NCI-H1048 (cell line): ENCODE data around the gene MLANA.

Experiments
- DNase-seq: peaks from one replicate; lab custom pipeline; 2025; lab: John Stamatoyannopoulos, UW

MLANA gene

GRCh38 chr9:5890641-5891040 lies at the start of gene MLANA:
TSS of gene MLANA (plus strand) at chr9:5890889. CDS start at chr9:5892475, 1,586 bp downstream.
- no peak for DNase-seq

GRCh38 chr9:5841771-5842573 lies 48.7 kb upstream of the MLANA start:
- no peak for DNase-seq

GRCh38 chr9:5842929-5843793 lies 47.5 kb upstream of the MLANA start:
- no peak for DNase-seq

GRCh38 chr9:5843794-5844471 lies 46.8 kb upstream of the MLANA start:
- no peak for DNase-seq

DNA sequence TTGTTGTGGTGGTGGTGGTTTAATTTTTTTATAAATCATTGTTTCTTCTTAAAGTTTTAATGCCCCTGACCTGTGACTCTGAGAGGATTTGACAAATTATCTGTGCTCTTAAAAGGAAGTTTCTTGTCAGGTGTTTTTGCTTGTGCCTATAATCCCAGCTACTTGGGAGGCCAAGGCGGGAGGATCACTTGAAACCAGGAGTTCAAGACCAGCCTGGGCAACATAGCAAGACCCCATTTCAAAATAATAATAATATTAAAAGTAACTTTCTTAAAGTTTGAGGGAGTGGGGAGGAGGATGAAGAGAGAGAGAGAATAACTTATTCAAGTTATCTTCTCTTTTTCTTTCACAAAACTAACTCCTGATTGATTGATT lies 45.5 kb upstream of the MLANA start:
- DNase-seq, result no peak

DNA sequence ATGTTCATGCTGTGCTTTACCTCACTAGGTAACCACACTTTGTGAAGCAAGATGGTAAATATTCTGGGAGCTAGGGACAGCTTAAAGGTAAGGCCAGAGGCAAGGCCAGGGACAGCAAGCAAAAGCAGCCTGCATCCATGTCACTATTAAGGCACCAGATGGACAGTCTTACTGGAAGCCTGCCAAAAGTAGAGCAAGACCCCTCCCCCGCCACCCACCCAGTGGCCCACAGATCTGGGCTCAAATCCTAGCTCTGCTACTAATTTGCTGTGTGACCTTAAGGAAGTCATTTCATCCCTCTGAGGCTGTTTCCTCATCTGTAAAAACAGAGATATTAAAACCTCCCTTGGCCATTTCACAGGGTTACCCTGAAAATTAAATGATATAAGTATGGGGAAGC lies 44.6 kb upstream of the MLANA start:
- DNase-seq, result no peak

DNA sequence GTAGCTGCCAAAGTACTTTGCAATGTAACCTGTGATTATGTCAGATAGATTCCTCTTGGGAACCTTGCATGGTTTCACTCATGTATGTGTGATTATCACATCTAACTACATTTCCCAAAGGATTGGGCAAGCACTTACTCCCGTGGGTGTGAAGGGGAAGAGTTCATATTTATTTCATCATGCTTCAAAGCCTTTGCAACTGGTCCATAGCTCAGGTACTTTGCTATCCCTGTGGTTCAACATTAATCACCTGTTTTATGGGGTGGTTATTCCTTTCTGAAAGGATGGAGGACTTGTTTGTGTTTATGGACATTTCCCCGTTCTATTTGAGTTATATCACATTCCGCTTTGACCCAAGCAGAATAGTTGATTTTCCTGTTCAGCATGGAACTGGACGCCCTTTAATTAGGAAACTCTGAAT lies 44.2 kb upstream of the MLANA start:
- no peak for DNase-seq

- no peak for DNase-seq
These were observed 42.3 kb upstream of the MLANA start for GRCh38 chr9:5848372-5848882.

GRCh38 chr9:5850724-5851122 lies 40.0 kb upstream of the MLANA start:
- DNase-seq, result no peak

DNA sequence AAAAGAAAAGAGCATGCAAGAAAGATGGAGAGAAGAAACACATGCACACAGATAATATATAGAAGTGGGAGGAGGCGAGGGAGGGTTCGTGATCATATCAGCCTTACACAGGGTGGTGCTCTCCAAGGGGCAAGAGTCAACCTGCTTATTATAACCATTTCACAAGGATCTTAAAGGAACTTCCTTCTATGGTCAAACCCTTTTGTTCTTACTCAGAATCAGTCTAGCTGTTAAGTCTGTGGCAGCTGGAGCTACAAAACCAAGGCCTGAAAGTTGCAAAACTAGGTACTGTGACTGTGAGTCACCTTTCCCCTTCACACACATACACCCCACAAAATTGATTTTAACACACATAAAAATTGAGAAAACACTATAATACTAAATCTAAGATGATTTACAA lies 39.2 kb upstream of the MLANA start:
- no peak for DNase-seq

DNA sequence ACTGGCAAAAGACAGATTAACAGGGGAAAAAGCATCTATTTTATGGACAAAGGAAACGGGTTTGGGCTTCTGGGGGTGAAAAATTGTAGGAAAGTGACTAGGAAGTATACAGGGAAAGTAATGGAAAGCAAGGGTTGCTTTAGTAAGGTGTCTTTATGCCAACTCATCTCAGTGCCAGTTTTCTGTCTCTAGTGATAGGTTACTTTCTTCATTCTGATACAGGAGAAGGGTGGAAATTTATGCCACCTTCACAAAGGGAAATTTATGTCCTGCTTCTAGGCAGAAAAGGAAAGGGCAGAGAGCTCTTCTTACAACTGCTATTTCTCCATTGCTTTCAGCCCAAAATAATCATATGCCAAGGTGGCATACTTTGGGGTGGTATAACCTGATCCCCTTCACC lies 37.7 kb upstream of the MLANA start:
- DNase-seq, result no peak

DNA sequence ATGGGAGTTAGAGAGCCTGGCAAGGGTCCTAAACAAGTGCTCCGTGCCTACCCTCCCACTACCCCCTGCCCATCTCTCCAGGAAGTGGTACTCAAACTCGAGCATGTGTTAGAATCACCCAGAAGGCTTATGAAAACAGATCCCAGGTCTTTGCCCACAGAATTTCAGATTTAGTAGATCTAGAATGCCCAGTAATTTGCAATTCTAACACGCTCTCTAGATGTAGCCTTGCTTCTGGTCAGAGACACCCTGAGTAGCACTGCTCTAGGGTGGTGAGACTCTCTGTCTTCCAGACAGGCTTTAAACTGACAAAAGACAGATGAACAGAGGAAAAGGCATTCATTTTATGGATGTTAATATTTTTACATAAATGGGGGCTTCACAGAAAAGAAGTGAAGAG lies 37.1 kb upstream of the MLANA start:
- no peak for DNase-seq

DNA sequence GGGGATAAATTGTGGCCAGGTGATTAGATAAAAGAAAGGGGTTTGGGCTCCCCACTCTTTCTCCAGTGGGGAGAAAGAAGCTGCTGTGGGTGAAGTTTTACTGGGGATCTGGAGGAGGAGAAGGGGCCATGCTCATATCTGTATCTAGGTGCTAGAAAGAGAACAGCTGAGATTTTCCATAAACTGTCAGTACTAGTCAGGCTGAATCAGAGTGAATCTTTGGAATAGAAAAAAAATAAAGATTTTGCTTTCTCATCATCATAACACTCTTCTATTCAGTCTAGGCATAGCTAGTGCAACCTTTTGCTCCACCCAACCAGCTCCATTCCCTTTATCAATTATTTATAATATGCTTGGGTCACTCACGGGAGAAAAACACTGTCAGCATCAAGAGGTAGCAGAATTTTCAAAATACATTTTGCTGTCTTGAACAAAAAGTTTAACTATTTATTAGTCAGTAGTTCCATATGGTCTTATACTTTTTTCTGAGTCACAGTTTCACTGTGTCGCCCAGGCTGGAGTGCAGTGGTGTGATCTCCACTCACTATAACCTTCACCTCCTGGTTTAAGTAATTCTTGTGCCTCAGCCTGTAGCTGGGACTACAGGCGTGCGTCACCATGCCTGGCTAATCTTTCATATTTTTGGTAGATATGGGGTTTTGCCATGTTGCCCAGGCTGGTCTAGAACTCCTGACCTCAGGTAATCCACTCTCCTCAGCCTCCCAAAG lies 36.5 kb upstream of the MLANA start:
- no peak for DNase-seq

DNA sequence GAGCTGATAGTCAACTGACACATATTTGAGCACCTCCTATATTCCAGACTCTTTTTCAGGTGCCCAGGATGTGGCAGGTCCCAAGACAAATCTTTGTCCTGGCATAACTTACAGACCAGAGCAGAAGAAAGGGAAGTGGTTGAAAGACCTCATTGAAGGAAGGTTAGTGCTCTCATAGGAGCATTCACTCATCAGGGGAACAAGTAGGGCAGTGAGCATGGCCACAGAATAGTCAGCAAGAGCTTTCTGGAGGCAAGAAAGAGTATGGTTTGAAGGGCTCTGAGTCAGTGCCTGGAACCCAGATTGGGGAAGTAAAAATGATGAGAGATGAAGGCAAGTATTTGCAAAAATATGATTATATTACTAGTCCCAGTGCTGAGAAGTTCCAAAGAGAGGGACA lies 32.8 kb upstream of the MLANA start:
- DNase-seq, result no peak

- no peak for DNase-seq
These were observed 31.9 kb upstream of the MLANA start for GRCh38 chr9:5858833-5859232.

DNA sequence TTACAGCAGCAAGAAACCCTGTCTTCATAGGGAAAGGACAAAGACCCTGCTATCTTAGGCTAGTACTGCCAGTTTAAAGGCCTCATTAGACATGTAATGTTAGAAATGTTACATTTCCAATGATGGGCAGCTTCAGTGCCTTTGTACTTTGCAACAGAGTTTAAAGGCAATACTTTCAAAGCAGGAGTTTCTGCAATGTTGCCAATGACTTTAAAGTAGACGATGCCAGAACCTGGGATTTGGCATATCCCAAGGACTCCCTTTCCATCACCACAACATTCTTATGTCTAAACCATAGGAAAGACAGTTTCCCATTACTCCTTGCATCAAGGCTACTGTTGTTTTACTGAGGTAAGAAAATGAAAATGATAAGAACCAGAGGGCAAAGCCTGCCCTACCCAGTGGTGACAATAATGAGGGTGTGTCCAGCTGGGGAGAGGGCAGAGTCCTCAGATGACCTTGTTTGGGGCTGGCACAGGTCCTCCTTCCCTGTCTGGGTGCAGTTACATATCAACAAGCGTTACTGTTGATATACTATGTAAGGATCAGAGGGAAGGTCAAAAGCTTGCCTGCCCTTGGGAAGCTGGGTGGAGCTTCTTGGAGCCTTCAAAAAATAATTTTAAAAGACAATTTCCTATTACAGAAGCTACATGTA lies 27.5 kb upstream of the MLANA start:
- DNase-seq, result no peak

DNA sequence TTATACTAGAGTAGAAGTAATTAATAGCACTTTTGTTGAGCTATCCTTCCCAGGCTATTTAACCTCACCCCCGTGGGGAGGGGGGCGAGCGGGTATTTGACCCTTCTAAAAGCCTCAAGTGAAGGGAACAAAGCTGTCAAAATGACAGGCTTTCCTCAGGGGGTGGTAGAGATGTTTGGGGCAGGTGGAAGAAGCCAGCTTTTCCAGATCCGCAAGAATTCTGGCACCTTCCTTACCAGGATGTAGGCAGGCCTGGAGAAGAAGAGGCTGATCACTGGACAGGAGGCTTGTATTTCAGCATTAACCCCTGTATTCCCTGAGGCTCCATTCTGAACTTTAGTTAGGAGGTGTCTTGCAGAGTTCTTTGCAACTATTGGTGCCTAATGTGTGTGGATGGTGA lies 26.2 kb upstream of the MLANA start:
- DNase-seq, result no peak

DNA sequence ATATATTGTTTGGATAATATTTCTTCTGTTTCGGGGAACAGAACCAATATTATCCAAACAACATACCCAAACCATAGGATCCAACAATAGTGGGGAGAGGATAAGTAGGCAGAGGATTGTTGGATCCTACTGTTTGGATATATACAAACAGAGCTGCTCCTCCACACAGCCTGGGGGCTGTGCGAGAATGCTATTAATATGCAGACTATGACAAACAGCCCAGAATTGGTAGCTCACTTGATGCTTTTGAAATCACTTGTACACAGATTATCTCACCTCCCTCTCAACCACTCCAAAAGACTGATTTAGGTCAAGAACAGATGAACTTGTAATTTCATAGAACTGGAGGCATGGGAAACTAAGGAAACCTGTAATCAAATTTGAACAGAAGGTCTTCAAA lies 24.4 kb upstream of the MLANA start:
- no peak for DNase-seq

DNA sequence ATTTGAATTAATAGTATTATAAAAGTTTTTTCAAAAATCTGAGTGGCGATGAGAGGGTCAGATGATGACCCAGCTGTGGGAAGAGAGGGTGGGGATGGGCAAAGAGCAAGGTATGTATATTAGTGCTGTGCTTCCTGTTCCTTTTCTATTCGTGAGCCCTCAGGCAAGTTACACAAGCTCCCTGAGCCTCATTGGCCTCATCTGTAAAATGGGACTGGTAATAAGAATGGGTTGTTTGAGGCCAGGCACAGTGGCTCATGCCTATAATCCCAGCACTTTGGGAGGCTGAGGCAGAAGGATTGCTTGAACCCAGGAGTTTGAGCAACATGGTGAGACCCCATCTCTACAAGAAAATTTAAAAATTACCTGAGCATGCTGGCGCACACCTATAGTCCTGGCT lies 24.0 kb upstream of the MLANA start:
- no peak for DNase-seq

DNA sequence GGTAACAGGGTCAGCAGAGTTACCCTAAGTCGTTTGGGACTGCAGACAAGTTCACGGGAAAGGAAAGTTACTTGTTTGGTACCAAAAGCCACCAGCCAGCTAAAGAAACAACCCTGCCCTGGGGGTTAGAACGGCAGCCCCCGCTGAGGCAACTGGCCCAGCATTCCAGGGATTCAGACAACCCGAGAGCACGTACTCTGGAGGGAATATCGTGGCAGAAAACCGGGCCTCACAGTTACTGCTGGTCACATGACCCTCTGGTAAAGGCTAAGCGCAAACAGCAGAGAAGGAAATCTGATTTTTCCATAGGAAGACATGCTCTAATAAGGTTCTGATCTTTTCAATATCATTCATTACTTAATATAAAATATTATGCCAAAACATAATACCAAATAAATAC lies 22.5 kb upstream of the MLANA start:
- no peak for DNase-seq

DNA sequence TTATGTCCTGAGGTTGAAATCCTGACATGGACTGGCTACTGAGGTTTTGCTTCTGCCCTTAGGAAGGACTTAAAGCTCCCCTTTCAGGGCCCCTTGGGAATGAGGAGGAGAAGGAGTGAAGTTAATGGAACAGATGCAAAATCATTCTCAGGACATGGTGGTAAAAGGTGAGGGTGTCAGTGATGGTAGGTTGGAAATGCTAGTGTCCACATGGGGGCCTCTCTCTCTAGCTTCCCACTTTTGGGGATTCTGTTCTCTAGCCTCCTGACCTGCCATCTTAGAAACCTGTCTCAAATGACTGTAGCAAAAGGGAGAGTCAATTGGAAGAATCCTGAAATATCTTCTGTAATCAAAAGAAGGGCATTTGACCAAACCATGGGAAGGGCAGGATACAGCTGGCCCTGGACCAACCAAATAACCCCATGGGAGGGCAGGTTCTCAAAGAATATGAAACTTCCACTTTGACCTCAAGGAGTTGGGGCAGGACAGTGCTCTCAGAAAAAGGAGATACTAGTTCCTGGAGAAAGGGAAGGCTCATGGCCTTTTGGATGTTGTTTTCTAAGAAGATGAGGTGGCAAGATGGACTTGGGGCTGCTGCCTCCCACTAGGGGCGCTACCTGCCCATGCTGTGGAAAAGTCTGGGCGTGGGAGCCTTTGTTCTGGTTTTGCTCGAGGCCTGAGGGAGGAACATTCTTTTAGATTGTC lies 21.2 kb upstream of the MLANA start:
- DNase-seq, result no peak
